ENCODE data around the gene GOLGA2. TPM values are rescaled to one million over a fixed set of nuclear protein-coding genes. Genes with fewer than 3 reads are reported as not detected.
A peak's percentile ranks its signal among the peaks of the same experiment; 100 is the strongest.

The GOLGA2 gene
- total RNA-seq, 1 experiment from 2014 or later = 188 TPM

DNA sequence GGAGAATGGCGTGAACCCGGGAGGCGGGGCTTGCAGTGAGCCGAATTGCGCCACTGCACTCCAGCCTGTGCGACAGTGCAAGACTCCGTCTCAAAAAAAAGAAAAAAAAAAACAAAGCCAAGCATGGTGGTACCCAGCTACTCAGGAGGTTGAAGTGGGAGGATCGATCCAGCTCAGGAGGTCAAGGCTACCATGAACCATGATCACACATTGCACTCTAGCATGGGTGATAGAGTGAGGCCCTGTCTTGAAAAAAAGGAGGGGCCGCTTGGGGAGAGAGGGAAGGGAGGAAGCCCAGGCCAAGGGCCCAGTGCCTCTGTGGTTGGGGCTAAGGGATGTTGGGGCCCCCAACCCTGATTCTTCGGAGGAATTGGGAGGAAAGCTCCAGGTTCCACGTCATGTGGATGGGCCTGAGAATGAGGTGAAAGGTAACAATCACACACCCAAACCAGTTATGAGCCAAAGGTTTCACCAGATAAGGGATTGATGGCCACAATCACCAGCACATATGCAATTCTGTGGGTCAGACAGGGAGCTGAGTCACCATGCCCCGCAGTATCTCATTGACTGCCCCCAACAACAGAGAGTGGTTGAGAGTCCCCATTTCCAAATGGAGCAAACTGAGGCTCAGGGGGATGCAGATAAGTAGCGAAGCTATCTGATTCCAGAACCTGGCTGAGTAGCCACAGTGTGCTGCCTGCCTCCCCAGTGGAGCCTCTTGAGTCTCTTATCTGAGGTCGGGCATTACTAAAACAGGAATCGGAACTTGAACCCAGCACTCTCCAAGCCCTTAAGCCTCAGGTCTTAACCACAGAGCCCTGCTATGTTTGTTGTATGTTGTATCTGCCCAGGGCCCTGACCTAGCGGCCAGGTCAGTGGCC, 20.8 kb upstream of the GOLGA2 start:
- intact Hi-C loops (cut with micrococcal nuclease; ENCODE audit: unreplicated experiment) = loop anchor here (5.0 kb wide), 2 partner anchors 261 to 341 kb away; no protein-coding TSS in a partner anchor
- Histone ChIP-seq H3K36me3 (ENCODE audit: low read depth) (no peaks in the 10 kb centered on the region), H3K4me3 (no peak overlapping the region), H3F3A (ENCODE audit: insufficient read depth, low read depth) (peaks cover 51% of the 10 kb centered on the region), H3K4me2 (peak overlapping the region; percentile 74), H3K79me2 (ENCODE audit: low read depth) (peaks cover 6% of the 10 kb centered on the region), H3K9me2 (ENCODE audit: insufficient read depth) (no peaks in the 10 kb centered on the region), H2AFZ (no peak overlapping the region), H3K27me3 (ENCODE audit: insufficient read depth, low read depth) (no peaks in the 10 kb centered on the region), H3K9me3 (ENCODE audit: insufficient read depth, low read depth) (no peaks in the 10 kb centered on the region), H3K27ac (peak overlapping the region; percentile 97), H3K4me1 (replicated peaks; ENCODE audit: insufficient read depth) (peaks cover 56% of the 10 kb centered on the region), H4K20me1 (ENCODE audit: insufficient read depth) (no peaks in the 10 kb centered on the region)
- TF ChIP-seq, protein P1, sequence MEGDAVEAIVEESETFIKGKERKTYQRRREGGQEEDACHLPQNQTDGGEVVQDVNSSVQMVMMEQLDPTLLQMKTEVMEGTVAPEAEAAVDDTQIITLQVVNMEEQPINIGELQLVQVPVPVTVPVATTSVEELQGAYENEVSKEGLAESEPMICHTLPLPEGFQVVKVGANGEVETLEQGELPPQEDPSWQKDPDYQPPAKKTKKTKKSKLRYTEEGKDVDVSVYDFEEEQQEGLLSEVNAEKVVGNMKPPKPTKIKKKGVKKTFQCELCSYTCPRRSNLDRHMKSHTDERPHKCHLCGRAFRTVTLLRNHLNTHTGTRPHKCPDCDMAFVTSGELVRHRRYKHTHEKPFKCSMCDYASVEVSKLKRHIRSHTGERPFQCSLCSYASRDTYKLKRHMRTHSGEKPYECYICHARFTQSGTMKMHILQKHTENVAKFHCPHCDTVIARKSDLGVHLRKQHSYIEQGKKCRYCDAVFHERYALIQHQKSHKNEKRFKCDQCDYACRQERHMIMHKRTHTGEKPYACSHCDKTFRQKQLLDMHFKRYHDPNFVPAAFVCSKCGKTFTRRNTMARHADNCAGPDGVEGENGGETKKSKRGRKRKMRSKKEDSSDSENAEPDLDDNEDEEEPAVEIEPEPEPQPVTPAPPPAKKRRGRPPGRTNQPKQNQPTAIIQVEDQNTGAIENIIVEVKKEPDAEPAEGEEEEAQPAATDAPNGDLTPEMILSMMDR (conservative IDR thresholded peaks at IDR 0.05) = no peak
- POLR2A ChIA-PET (ENCODE audit: unreplicated experiment) = interaction anchor here (0.5 kb wide), 1 partner anchor 45 kb away, joined by 7 read pairs; no protein-coding TSS in a partner anchor
- no TSS peak for BruUV-seq (replicated peaks)
- CTCF ChIA-PET = interaction anchor here (0.6 kb wide), 2 partner anchors 11 to 67 kb away, joined by 3 to 4 read pairs; no protein-coding TSS in a partner anchor
- DNase-seq = peak in 1 of 2 experiments; percentile 78

DNA sequence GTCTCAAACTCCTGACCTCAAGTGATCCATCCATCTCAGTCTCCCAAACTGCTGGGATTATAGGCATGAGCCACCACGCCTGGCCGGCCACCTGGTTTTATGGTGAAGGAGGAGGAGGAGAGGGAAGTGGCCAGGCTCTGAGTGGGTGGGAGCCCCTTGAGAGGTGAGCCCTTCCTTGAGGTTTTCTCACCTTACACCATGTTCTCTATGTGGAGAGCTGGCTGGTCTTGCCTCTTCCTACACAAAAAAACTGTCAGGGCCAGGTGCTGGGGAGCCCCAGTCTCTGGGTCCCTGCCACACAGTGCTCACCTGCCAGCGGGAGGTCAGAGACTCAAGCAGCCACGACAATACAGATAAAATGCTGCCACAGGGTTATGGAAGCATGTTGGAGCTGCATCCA, 18.3 kb upstream of the GOLGA2 start:
- no peaks in the 10 kb centered on the region for H3K9me3 ChIP-seq (ENCODE audit: insufficient read depth, low read depth)
- no peak overlapping the region for H3K27ac ChIP-seq
- no peak for DNase-seq
- no peak overlapping the region for H3K4me3 ChIP-seq
- H2AFZ ChIP-seq = no peak overlapping the region
- CTCF ChIA-PET = interaction anchor here (1.7 kb wide), 1 partner anchor 125 kb away, joined by 5 read pairs; no protein-coding TSS in a partner anchor
- no peaks in the 10 kb centered on the region for H3K36me3 ChIP-seq (ENCODE audit: low read depth)
- TF ChIP-seq, protein P1 (conservative IDR thresholded peaks at IDR 0.05) = no peak
- TF ChIP-seq EZH2 (IDR thresholded peaks at IDR 0.05; ENCODE audit: low read depth) = no peak
- H3K4me1 ChIP-seq (replicated peaks; ENCODE audit: insufficient read depth) = peaks cover 41% of the 10 kb centered on the region
- no TSS peak for BruUV-seq (replicated peaks)
- H3K9me2 ChIP-seq (ENCODE audit: insufficient read depth) = no peaks in the 10 kb centered on the region
- H3K79me2 ChIP-seq (ENCODE audit: low read depth) = peaks cover 6% of the 10 kb centered on the region
- no peaks in the 10 kb centered on the region for H3K27me3 ChIP-seq (ENCODE audit: insufficient read depth, low read depth)
- POLR2A ChIA-PET (ENCODE audit: unreplicated experiment) = interaction anchor here (0.6 kb wide), 2 partner anchors 330 to 1731 kb away, joined by 6 to 27 read pairs; no protein-coding TSS in a partner anchor
- H3F3A ChIP-seq (ENCODE audit: insufficient read depth, low read depth) = peaks cover 41% of the 10 kb centered on the region
- no peaks in the 10 kb centered on the region for H4K20me1 ChIP-seq (ENCODE audit: insufficient read depth)
- intact Hi-C loops (cut with micrococcal nuclease; ENCODE audit: unreplicated experiment) = loop anchor here (2.0 kb wide), 1 partner anchor 211 kb away; the partner anchor contains the start of gene GLE1
- H3K4me2 ChIP-seq = no peak overlapping the region

DNA sequence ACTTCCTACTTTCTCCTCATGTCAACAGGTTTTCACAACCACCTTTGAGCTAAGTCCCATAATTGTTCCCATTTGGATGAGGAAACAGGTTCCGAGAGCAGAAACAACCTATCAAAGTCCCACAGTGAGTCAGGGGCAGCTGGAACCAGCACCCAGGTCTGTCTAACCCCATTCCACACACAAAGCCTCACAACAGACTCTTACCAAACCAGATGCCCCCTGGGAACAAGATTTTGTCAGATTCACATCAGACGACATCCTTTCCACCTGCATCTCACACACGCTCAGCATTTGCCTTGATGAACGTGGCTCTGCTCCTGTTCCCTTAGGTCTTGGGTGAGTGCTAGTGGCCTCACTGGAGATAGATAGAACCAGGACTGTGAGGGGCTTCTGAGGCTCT, 17.3 kb upstream of the GOLGA2 start:
- peaks cover 30% of the 10 kb centered on the region; the same call in 1 of the 2 replicates for H3F3A ChIP-seq (ENCODE audit: insufficient read depth, low read depth)
- no peak overlapping the region for H3K4me2 ChIP-seq
- peaks cover 31% of the 10 kb centered on the region for H3K4me1 ChIP-seq (replicated peaks; ENCODE audit: insufficient read depth)
- no peaks in the 10 kb centered on the region for H3K27me3 ChIP-seq (ENCODE audit: insufficient read depth, low read depth)
- no peak overlapping the region for H3K4me3 ChIP-seq
- DNase-seq = no peak
- H4K20me1 ChIP-seq (ENCODE audit: insufficient read depth) = no peaks in the 10 kb centered on the region
- CTCF ChIA-PET = interaction anchor here (0.8 kb wide), 1 partner anchor 48 kb away, joined by 3 read pairs; no protein-coding TSS in a partner anchor
- H3K27ac ChIP-seq = no peak overlapping the region
- no peaks in the 10 kb centered on the region for H3K9me2 ChIP-seq (ENCODE audit: insufficient read depth)
- H2AFZ ChIP-seq = no peak overlapping the region
- no peaks in the 10 kb centered on the region for H3K9me3 ChIP-seq (ENCODE audit: insufficient read depth, low read depth)
- H3K79me2 ChIP-seq (ENCODE audit: low read depth) = peaks cover 6% of the 10 kb centered on the region
- intact Hi-C loops (cut with micrococcal nuclease; ENCODE audit: unreplicated experiment) = no loop called here
- POLR2A ChIA-PET (ENCODE audit: unreplicated experiment) = interaction anchor here (0.6 kb wide), 1 partner anchor 448 kb away, joined by 7 read pairs; no protein-coding TSS in a partner anchor
- TF ChIP-seq, protein P1 (conservative IDR thresholded peaks at IDR 0.05) = no peak
- no peak for TF ChIP-seq EZH2 (IDR thresholded peaks at IDR 0.05; ENCODE audit: low read depth)
- H3K36me3 ChIP-seq (ENCODE audit: low read depth) = no peaks in the 10 kb centered on the region
- BruUV-seq (replicated peaks) = no TSS peak

Measured in PC-9 (cell line).